Osteocyte (in vitro differentiated cells): ENCODE data around the gene LRIG1. TPM values are rescaled to one million over a fixed set of nuclear protein-coding genes. Genes with fewer than 3 reads are reported as not detected.

ENCODE experiments used
- DNase-seq: peaks from one replicate; pipeline ENCODE4 v3.0.0; 2021; ENCODE audit warnings: mixed read lengths; ENCODE audit not compliant: unreplicated experiment; ENCODE audit errors: extremely low spot score
- H3K27ac Mint-ChIP-seq: one replicate; pipeline ENCODE4 v1.8.0; 2021; ENCODE audit warnings: mild to moderate bottlenecking, mixed read lengths; ENCODE audit not compliant: unreplicated experiment
- H3K27me3 Mint-ChIP-seq: one replicate; pipeline ENCODE4 v1.8.0; 2021; ENCODE audit warnings: mixed read lengths; ENCODE audit not compliant: unreplicated experiment
- H3K36me3 Mint-ChIP-seq: one replicate; pipeline ENCODE4 v1.8.0; 2021; ENCODE audit warnings: mixed read lengths; ENCODE audit not compliant: unreplicated experiment
- H3K4me1 Mint-ChIP-seq: one replicate; pipeline ENCODE4 v1.8.0; 2021; ENCODE audit warnings: mixed read lengths; ENCODE audit not compliant: unreplicated experiment
- H3K4me3 Mint-ChIP-seq: one replicate; pipeline ENCODE4 v1.8.0; 2021; ENCODE audit warnings: mild to moderate bottlenecking, moderate library complexity, mixed read lengths; ENCODE audit not compliant: unreplicated experiment
- H3K9me3 Mint-ChIP-seq: one replicate; pipeline ENCODE4 v1.8.0; 2021; ENCODE audit warnings: mixed read lengths; ENCODE audit not compliant: unreplicated experiment
- total RNA-seq: library from RNA; stranded (reverse); gene quantifications from 2 replicates; pipeline ENCODE4 v1.2.1, GENCODE V29; 2021
- TF ChIP-seq, protein P1 (sequence below): fragments of 200-600 bp; sonication (generic); IDR thresholded peaks from 2 replicates; pipeline ENCODE4 v1.5.0; 2021; ENCODE audit warnings: antibody characterized with exemption, mild to moderate bottlenecking, moderate library complexity

The LRIG1 gene
- total RNA-seq, 1 donor from 2014 or later, result 60.8 TPM

- no peaks in the 10 kb centered on the region for H3K36me3 Mint-ChIP-seq
- TF ChIP-seq, protein P1, sequence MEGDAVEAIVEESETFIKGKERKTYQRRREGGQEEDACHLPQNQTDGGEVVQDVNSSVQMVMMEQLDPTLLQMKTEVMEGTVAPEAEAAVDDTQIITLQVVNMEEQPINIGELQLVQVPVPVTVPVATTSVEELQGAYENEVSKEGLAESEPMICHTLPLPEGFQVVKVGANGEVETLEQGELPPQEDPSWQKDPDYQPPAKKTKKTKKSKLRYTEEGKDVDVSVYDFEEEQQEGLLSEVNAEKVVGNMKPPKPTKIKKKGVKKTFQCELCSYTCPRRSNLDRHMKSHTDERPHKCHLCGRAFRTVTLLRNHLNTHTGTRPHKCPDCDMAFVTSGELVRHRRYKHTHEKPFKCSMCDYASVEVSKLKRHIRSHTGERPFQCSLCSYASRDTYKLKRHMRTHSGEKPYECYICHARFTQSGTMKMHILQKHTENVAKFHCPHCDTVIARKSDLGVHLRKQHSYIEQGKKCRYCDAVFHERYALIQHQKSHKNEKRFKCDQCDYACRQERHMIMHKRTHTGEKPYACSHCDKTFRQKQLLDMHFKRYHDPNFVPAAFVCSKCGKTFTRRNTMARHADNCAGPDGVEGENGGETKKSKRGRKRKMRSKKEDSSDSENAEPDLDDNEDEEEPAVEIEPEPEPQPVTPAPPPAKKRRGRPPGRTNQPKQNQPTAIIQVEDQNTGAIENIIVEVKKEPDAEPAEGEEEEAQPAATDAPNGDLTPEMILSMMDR, result no peak
- no peak overlapping the region for H3K4me3 Mint-ChIP-seq
- DNase-seq, result no peak
- H3K27me3 Mint-ChIP-seq, result no peaks in the 10 kb centered on the region
- no peaks in the 10 kb centered on the region for H3K9me3 Mint-ChIP-seq
- H3K4me1 Mint-ChIP-seq, result peaks cover 71% of the 10 kb centered on the region
- peak overlapping the region; percentile 93 for H3K27ac Mint-ChIP-seq
Observed at GRCh38 chr3:66485291-66485968, 15.4 kb downstream of the LRIG1 start.

DNA sequence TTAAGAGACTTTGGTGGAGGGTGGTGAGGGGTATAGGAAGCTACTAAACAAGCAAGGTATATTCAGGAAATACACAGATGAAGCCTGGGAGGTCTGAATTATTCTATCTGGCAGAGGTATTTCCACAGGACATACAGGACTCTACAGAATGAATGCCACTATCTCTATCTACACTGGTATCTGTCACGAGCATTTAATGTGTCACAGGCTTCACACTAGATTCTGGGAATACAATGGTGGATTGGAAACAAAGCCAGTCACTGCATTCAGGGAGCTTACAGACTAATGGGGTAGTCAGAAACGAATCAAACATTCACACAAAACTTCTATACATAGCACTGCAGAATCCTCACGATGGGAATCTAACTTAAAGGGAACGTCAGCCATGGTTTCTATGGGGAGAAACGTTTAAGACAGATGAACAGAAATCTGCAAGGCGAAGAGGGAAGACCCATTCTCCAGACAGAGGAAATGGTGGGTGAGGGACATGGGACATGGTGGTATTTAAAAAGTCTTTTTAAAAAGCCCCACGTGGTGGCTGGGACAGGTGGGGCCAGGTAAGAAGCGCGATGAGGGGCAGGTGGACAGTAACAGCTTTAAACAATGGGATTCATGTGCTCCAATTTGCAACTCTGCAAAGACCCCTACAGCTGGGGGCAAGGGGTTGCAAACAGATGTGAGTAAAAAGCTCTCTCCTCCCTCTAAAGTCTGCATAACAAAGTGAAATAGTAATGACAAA lies 16.5 kb downstream of the LRIG1 start:
- no peak overlapping the region for H3K27ac Mint-ChIP-seq
- H3K36me3 Mint-ChIP-seq, result peaks cover 2% of the 10 kb centered on the region
- H3K4me3 Mint-ChIP-seq, result no peak overlapping the region
- H3K4me1 Mint-ChIP-seq, result peaks cover 67% of the 10 kb centered on the region
- TF ChIP-seq, protein P1, result no peak
- no peaks in the 10 kb centered on the region for H3K27me3 Mint-ChIP-seq
- no peaks in the 10 kb centered on the region for H3K9me3 Mint-ChIP-seq
- no peak for DNase-seq

DNA sequence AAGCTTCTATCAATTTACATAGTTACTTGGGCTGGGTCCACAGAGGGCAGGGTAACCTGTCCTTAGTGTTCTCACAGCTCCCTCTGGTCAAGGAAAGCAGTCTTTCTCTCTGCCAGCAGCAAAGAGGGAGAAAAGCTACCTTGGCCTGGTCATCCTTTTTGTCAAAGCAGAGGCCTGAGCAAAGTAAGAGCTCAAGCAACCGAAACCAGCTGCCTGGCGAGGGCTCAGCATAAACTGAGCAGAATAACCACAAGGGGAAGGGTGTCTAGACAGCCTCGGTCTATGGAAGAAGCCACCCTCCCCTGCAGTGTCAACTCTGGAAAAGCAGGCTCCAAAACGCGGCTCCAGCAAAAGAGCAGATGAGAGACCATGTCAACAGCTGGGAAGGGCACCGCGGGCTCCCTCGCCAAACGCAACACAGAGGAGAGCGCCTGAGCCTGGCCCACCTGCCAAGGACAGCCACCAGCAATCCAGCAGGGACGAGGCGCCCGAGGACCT lies 17.4 kb downstream of the LRIG1 start:
- Mint-ChIP-seq H3K27ac (peak overlapping the region; percentile 64), H3K9me3 (no peaks in the 10 kb centered on the region), H3K4me1 (peaks cover 66% of the 10 kb centered on the region), H3K36me3 (peaks cover 3% of the 10 kb centered on the region), H3K4me3 (no peak overlapping the region), H3K27me3 (no peaks in the 10 kb centered on the region)
- no peak for DNase-seq
- TF ChIP-seq, protein P1, result no peak

- no peak for DNase-seq
- H3K4me3 Mint-ChIP-seq, result no peak overlapping the region
- peak overlapping the region; percentile 64 for H3K27ac Mint-ChIP-seq
Observed at GRCh38 chr3:66483006-66483405, 17.8 kb downstream of the LRIG1 start.

More at GRCh38 chr3:66483006-66483405, 17.8 kb downstream of the LRIG1 start:
- Mint-ChIP-seq H3K36me3 (peaks cover 3% of the 10 kb centered on the region), H3K27me3 (no peaks in the 10 kb centered on the region), H3K4me1 (peaks cover 66% of the 10 kb centered on the region), H3K9me3 (no peaks in the 10 kb centered on the region)
- TF ChIP-seq, protein P1, result no peak
